Ascending aorta (tissue), 2 donors: ENCODE measurements around the gene CGB7. TPM values are rescaled to one million over a fixed set of nuclear protein-coding genes. Genes with fewer than 3 reads are reported as not detected.
A peak's percentile ranks its signal among the peaks of the same experiment; 100 is the strongest.

Source experiments
- DNase-seq, 2 donors: peaks; one replicate each; pipeline ENCODE4 v3.0.0-alpha.2; 2019; ENCODE audit warnings: low spot score in 2 of 2
- H3K27ac ChIP-seq, 2 donors: fragments of 200-600 bp; sonication (generic); one replicate each; pipeline ENCODE4 v1.5.1; 2016 to 2017; ENCODE audit warnings: mild to moderate bottlenecking in 1 of 2
- H3K27me3 ChIP-seq: fragments of 200-600 bp; sonication (generic); one replicate; pipeline ENCODE4 v1.5.1; 2017
- H3K36me3 ChIP-seq, 2 donors: fragments of 200-600 bp; sonication (generic); one replicate each; pipeline ENCODE4 v1.5.1; 2016
- H3K4me1 ChIP-seq, 2 donors: fragments of 200-600 bp; sonication (generic); one replicate each; pipeline ENCODE4 v1.5.1; 2016 to 2017; ENCODE audit warnings: mild to moderate bottlenecking in 1 of 2
- H3K4me3 ChIP-seq, 2 donors: fragments of 200-600 bp; sonication (generic); one replicate each; pipeline ENCODE4 v1.5.1; 2016 to 2017; ENCODE audit warnings: mild to moderate bottlenecking in 1 of 2
- H3K9me3 ChIP-seq, 2 donors: fragments of 200-600 bp; sonication (generic); one replicate each; pipeline ENCODE4 v1.5.1; 2016
- CTCF ChIP-seq, 3 experiments: fragments of 200-600 bp in 2 of 3; fragments of 450-650 bp in 1 of 3; sonication (generic) in 2 of 3; IDR thresholded peaks; one replicate each; pipeline ENCODE4 v1.5.1; 2016 to 2019; ENCODE audit warnings: antibody characterized with exemption in 3 of 3, mild to moderate bottlenecking in 1 of 3, moderate library complexity in 1 of 3
- intact Hi-C: fragments of 100-400 bp; cut with DNase I; formaldehyde crosslinking; loops from one replicate; pipeline ENCODE4 v1.15.1; 2023
- total RNA-seq: library from RNA; depleted of rRNA; stranded (reverse); fragments of >200 nt; gene quantifications from one replicate; pipeline ENCODE4 v1.1.0, GENCODE V29; 2016

CGB7 gene
- total RNA-seq, 1 donor from 2014 or later: 10.2 TPM

- Histone ChIP-seq H3K9me3 (no peaks in the 10 kb centered on the region), H3K4me1 (no peaks in the 10 kb centered on the region), H3K27me3 (no peaks in the 10 kb centered on the region), H3K36me3 (peaks cover 77 to 93% of the 10 kb centered on the region in 2 donors), H3K4me3 (no peak overlapping the region), H3K27ac (no peak overlapping the region)
- no peak for DNase-seq
- no peak for TF ChIP-seq CTCF (IDR thresholded peaks at IDR 0.05)
- intact Hi-C loops: no loop called here
Observed at GRCh38 chr19:49101160-49101559, 43.6 kb upstream of the CGB7 start.

- DNase-seq: no peak
- H3K9me3 ChIP-seq: no peaks in the 10 kb centered on the region
- TF ChIP-seq CTCF (IDR thresholded peaks at IDR 0.05): no peak
- no peak overlapping the region for H3K27ac ChIP-seq
- H3K27me3 ChIP-seq: no peaks in the 10 kb centered on the region
- no peak overlapping the region for H3K4me3 ChIP-seq
- no peaks in the 10 kb centered on the region for H3K4me1 ChIP-seq
- H3K36me3 ChIP-seq: peaks cover 62 to 93% of the 10 kb centered on the region in 2 donors
- intact Hi-C loops: loop anchor here (1.0 to 2.0 kb wide), 2 partner anchors 47 to 100 kb away; no protein-coding TSS in a partner anchor
Observed at GRCh38 chr19:49098795-49099194, 41.2 kb upstream of the CGB7 start.

GRCh38 chr19:49097453-49098288 is 40.1 kb upstream of the CGB7 start:
- Histone ChIP-seq H3K27ac (no peak overlapping the region), H3K4me3 (no peak overlapping the region), H3K36me3 (peaks cover 58 to 92% of the 10 kb centered on the region in 2 donors), H3K27me3 (no peaks in the 10 kb centered on the region), H3K4me1 (no peaks in the 10 kb centered on the region), H3K9me3 (no peaks in the 10 kb centered on the region)
- intact Hi-C loops: loop anchor here (1.0 to 2.0 kb wide), 3 partner anchors 48 to 111 kb away; no protein-coding TSS in a partner anchor
- peak in 1 of 2 donors; percentile 80 for DNase-seq
- peak; percentile 95 to 99 (median 98) for TF ChIP-seq CTCF (IDR thresholded peaks at IDR 0.05)

GRCh38 chr19:49094505-49095482 is 37.2 kb upstream of the CGB7 start:
- Histone ChIP-seq H3K27me3 (no peaks in the 10 kb centered on the region), H3K4me1 (no peaks in the 10 kb centered on the region), H3K9me3 (no peaks in the 10 kb centered on the region), H3K4me3 (no peak overlapping the region), H3K36me3 (peaks cover 57 to 93% of the 10 kb centered on the region in 2 donors), H3K27ac (no peak overlapping the region)
- no peak for DNase-seq
- intact Hi-C loops: no loop called here
- TF ChIP-seq CTCF (IDR thresholded peaks at IDR 0.05): no peak

- no peak overlapping the region for H3K4me3 ChIP-seq
- intact Hi-C loops: no loop called here
- no peak for DNase-seq
- no peaks in the 10 kb centered on the region for H3K9me3 ChIP-seq
- H3K27ac ChIP-seq: no peak overlapping the region
- H3K36me3 ChIP-seq: peaks cover 44 to 88% of the 10 kb centered on the region in 2 donors
- H3K27me3 ChIP-seq: no peaks in the 10 kb centered on the region
- TF ChIP-seq CTCF (IDR thresholded peaks at IDR 0.05): no peak
- H3K4me1 ChIP-seq: no peaks in the 10 kb centered on the region
Observed at GRCh38 chr19:49092686-49093085, 35.1 kb upstream of the CGB7 start.
